Amygdala (tissue), 56 donors: ENCODE measurements around the gene IRF2BP1.
A peak's percentile ranks its signal among the peaks of the same experiment; 100 is the strongest.
"Not testable (repeated sequence)": the region's sequence is repeated elsewhere in the genome, so short reads cannot be mapped to it uniquely, and the experiment has no call there.

Experiments used
- DNase-seq, 56 donors: peaks; one replicate each; lab custom pipeline; 2025; lab: John Stamatoyannopoulos, UW

Gene IRF2BP1

DNA sequence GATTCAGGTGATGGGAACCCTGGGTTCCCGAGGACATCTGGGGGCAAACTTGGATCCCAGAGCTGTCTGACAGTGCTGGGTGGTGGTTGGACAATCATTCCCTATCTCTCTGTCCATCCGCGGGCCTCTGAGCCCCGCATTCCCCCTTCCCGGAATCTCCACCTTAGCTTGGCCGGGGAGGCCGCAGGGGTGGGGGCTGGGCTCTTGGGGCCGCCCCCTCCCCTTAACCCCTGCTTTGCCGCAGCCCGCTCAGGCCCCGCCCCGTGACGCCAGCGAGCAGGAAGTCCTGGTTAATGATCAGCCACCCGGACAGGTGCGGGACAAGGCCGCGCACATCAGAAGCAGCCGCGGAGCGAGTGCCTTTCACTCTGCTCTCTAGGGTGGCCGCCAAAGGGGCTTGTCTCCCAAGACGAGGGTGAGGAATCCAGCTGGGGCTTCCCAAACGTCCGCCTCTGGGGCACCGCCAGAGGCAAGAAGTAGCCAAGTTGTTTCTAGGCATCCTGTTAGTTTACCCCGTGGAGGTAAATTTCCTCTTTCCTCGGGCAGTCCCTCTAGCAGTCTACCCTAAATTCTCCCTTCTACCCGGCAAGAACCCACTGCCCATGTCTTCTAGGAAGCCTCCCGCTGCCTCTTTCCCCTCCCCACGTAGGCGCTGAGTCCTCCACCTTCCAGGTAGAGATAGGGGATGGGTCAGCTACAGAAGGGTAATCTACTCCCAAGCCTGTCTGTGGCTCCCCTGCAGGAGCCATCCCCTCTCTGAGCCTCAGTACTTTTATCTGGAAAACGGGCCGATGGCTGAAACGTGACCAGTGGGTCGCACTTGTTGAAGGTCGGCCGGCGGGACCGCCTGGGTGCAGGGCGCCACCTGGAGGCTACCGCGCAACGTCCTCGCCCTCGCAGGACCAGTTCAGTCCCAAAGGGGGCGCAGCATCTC, 3.0 kb downstream of the IRF2BP1 start:
- peak in 38 of 56 donors; percentile 4 to 73 (median 22) for DNase-seq

DNA sequence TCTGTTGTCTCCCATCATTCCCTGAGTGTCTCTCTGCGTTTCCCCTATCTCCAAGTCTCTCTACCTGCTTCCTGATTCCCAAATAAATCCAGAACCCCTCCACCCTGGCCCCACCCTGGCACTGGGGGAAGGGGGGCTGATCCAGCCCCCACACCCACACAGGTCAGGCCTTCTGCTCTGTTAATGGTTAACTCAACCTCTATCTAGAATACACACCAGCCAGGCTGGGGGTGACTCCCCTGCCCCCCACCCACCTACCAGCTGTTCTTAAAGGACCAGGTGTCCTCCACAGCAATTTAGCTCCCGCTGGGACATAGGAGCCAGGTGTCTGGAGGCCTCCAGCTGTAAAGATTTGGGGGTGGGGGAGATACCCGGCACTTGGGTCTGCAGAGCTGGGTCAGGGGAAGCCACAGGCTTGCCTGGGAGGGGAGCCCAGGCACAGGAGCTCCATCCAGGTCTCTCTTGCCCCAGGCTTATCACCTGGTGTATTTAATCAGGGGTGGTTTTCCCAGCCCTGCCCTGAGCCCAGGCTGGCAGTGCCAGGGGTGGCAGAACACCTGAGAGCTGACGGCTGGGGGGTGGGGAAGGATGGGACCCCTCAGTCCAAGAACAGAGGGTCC, 3.9 kb downstream of the IRF2BP1 start:
- DNase-seq: no peak

DNA sequence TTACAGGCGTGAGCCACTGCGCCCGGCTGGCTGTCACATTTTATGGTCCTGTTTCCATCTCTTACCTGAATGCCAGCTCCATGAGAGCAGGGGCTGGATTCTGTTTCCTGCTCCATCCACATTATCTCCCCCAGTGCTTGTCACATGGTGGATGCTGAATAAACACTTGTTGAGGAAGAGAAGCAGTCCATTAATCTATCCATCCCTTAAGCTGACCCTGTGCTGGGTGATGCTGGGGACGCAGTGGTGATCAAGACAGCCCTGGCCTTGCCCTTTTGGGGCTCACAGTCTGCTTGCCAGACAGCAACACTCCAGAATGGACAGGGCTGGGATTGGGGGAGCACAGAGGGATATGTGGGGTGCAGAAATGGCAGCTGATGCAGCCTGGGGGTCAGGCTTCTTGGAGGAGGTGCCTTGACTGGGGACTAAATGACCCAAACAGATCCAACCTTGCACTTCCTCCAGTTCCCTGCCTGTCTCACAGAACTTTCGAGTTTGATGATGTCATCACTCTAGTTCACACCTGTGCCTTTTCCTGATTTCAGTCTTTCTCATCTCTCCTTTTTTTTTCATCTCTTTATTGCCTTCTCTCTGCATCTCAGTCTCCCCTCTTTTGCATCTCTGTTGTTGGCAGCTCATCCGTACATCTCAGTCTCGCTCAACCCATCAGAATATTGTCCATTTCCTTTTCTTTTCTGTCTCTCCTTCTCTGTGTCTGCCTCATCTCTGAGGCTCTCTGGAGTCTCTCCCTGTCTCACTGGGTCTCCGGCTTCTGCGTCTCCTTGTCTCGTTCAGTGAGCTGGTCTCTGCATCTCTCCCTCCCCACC, 4.6 kb downstream of the IRF2BP1 start:
- no peak for DNase-seq

DNA sequence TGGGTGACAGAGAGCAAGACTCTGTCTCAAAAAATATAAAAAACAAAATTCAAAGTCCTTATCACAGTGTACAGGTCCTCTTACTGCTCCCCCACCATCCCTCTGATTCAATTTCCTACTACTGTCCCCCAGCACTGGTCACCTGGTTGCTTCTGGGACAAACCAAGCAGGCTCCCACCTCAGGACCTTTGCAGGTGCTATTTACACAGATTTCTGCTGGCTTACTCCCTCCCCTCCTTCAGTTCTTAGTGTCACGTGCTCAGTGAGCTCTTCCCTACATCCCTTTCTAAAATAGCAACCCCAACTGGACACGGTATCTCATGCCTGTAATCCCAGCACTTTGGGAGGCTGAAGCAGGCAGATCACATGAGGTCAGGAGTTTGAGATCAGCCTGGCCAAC, 6.0 kb downstream of the IRF2BP1 start:
- DNase-seq: no peak

DNA sequence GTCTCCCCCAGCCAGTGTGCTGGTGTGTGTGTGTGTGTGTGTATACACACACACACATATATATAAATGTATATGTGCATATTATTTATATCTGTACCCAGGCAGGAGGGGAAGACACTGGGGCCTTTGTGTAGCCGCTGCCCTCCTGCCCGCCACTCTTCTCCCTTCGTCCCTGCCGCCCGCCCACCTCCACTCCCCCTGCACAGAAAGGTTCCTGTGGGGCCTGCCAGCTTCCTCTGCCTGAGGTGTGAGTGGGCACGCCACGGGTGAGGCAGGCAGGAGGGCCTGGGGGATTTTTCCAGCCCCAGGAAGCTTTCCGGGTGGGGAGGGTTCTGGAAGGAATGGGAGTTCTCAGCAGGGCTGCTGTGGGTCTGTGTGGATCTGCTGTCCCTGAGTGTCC, 6.9 kb downstream of the IRF2BP1 start:
- no peak for DNase-seq

DNA sequence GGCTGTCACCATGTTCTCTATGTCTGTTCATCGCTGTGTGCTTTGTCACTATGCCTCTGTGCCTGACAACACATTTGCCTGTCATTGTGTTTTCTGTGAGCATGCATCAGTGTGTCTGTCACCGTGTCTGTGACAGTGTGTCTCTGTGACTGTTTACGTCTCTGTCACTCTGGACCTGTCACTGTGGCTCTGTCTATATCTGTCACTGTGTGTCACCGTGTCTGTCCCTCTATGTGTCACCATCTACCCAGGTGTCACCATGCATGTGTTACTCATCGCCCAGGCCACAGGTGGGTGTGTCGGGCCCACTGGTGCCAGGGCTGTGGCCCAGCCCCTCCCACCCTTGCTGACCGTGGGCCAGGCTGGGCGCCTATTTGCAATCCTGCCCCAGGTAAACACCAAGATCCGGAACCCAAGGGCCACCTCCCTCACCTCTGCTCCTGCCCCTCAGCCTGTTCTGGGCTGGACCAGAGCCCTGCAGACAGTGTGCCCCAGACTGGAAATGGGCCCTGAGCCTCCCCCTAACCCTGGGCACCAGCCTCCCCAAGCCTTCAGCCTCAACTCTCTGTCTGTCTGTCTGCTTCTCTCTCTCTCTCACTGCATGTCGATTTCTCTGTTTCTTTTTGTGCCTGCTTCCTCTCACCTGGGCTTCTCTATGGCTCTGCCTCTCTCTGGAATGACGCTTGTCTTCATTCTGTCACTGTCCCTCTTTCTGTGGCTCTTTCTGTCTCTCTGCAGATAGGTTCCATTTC, 7.7 kb downstream of the IRF2BP1 start:
- no peak for DNase-seq

DNA sequence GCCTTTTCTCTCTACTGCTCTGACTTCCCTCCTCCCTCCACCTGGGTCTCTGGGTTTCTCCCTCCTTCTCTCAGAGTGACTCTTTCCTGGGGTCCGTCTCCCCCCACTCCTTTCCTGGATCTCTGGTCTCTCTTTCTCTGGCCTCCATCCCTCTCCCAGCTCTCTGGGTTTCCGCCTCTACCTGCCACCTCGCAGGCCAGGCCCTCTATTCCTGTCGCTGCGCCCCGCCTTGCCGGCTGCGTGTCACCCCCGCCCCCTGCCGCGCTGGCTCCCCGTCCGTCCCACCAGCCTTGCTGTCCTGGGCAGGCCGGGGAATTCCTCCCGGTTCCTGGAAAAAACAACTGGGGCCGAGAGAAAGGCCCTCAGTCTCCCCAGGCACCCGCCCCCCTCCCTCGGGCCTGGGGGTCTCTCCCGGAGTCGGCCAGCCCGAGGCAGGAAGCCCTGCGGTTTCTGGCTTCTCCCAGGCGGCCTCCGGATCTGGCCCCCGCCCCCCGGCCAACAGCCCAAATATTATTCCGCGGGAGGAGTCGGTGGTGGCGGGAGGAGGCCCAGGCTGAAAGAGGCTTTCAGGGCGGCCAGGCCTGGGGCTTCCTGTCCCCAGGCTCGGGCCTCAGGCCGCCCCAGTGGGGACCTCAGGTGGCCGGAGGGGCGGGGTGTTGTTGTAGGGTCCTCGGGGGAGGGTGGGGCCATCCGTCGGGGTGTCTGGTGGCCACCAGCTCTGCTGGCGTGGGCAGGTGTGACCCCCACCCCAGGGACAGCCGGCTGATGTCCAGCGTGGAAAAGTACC, 9.3 kb downstream of the IRF2BP1 start:
- DNase-seq: no peak

DNA sequence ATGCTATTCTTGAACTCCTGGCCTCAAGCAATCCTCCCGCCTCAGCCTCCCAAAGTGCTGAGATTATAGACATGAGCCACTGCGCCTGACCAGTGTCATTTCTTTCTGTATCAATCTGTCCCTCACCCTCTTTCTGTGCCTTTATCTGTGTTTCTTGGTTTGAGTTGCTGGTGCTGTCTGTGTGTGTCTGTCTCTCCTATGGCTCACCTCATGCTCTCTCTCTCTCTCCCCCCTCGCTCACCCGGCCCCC, 9.9 kb downstream of the IRF2BP1 start:
- no peak for DNase-seq

DNA sequence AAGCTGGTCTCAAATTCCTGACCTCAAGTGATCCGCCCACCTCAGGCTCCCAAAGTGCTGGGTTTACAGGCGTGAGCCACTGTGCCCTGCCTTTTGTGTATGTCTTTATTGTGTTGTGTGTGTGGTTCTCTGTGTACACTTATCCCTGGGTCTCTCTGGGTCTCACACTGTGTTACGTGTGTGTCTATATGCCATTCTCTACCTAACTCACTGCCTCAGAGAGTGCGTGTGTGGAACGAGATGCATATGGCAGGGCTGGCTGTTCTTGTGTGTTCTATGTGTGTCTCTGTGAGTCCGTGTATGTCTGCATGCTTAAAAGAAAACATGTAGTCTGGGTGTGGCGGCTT, 11.3 kb downstream of the IRF2BP1 start:
- DNase-seq: no peak

DNA sequence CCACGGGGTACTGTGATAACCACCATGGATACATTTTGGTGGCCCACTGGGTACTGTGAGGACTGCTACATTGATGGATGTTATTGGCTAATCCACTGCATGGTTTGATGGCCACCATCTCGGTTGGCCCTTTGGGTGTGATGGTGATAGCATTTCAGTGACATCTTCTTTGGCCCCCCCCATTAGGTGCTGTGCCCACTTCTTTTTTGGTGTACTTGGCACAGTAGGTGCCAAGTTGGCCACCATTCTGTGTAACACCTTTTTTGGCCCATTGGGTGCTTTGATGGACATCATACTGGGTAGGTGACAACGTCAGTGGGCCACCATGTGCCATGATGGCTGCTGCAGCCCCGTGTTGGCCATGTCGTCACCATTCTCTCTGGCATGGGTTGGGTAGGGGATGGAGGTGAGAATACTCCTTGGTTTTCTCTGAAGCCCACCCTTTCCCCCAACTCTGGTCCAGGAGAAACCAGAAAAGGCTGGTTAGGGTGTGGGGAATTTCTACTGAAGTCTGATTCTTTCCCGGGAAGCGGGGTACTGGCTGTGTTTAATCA, 12.6 kb downstream of the IRF2BP1 start:
- no peak for DNase-seq

DNA sequence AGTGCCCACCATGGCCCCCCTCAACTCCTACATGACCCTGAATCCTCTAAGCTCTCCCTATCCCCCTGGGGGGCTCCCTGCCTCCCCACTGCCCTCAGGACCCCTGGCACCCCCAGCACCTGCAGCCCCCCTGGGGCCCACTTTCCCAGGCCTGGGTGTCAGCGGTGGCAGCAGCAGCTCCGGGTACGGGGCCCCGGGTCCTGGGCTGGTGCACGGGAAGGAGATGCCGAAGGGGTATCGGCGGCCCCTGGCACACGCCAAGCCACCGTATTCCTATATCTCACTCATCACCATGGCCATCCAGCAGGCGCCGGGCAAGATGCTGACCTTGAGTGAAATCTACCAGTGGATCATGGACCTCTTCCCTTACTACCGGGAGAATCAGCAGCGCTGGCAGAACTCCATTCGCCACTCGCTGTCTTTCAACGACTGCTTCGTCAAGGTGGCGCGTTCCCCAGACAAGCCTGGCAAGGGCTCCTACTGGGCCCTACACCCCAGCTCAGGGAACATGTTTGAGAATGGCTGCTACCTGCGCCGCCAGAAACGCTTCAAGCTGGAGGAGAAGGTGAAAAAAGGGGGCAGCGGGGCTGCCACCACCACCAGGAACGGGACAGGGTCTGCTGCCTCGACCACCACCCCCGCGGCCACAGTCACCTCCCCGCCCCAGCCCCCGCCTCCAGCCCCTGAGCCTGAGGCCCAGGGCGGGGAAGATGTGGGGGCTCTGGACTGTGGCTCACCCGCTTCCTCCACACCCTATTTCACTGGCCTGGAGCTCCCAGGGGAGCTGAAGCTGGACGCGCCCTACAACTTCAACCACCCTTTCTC, 13.6 kb downstream of the IRF2BP1 start:
- DNase-seq: no peak

DNA sequence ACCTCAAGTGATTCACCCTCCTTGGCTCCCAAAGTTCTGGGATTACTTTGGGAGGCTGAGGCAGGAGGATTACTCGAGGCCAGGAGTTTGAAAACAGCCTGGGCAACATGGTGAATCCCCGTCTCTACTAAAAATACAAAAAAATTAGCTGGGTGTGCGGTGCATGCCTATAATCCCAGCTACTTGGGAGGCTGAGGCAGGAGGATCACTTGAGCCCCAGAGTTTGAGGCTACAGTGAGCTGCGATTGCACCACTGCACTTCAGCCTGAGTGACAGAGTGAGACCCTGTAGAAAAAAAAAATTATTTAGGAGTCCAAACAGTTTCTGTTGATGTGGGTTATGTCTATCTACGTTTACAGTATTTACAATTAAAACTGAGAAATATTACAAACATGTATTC, 15.1 kb downstream of the IRF2BP1 start:
- no peak for DNase-seq

DNA sequence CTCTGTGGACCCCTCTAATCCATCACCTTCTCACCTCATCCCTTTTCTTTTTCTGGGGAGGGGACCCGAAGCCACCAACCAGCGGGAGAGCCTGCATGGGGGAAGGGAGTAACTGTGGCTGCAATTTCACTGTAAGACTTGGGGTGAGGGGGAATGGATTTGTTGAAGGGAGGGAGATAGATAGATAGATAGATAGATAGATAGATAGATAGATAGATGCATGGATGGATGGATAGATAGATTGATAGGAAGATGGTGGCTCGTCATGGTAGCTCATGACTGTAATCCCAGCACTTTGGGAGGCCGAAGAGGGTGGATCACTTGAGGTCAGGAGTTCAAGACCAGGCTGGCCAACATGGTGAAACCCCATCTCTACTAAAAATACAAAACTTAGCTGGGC, 18.7 kb downstream of the IRF2BP1 start:
- DNase-seq: not testable (repeated sequence)

DNA sequence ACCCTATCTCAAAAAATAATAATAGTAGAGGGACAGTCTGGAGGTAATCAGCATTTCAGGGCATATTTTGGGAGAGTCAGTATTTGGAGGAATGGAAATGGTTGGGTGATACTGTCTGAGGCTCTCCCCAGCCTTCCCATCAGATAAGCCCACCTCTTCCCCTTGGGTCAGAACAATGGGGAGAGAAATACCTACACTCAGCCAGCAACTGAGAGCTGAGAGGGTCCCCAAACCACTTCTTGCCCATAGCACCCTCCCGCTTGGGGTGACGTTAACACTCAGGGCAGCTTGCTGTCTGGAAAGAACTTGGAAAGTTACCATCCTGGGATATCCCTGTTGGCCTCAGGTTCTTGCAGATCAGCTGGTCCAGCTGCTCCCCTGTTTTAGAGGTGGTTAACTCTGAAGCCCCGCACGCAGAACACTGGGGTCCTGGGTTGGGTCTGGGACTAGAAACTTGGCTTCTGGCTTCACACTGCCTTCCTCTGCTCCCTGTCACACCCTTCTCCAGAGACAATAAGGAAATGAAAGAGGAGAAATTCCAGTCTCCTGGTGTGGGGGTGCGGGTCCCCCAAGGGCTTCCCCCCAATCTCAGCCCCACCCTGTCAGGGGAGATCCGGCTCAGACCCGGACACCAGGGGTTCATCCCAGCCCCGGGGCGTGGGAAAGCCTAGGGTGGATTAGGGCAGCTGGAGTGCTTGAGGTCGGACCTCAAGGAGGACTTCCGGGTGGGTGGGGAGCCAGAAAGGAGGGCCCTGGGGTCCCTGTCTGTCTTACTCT, 19.4 kb downstream of the IRF2BP1 start:
- no peak for DNase-seq

DNA sequence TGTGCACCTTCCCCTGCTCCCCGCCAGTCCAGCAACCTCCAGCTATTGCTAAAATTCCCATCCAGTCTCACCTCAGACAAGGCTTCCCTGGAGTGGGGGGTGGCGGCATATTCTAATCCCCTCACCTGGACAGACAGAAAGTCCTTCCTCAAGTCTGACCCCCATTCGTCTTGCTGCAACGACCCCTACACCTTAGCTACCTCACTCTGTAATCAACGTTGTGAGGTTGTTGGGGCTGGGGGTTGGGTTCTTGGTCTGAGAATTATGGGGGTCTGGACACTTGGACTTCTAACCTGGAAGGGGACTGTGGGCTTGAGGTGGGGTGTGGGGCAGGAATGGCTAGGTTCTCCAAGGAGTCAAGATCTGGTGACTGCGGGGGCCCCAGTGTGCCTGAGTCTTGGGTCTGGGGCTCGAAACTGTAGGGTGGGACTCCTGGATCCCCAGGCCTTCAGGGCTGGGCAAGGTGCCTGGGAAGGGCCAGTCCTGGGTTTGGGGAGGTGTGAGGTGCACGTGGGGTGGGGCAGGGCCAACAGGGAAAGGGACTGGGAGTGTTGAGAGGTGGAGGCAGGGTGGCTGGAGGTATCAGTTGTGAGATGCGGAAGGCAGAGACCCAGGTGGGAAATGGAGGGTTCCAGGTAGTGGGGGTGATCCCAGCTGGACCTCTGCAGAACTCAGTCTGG, 20.5 kb downstream of the IRF2BP1 start:
- no peak for DNase-seq

DNA sequence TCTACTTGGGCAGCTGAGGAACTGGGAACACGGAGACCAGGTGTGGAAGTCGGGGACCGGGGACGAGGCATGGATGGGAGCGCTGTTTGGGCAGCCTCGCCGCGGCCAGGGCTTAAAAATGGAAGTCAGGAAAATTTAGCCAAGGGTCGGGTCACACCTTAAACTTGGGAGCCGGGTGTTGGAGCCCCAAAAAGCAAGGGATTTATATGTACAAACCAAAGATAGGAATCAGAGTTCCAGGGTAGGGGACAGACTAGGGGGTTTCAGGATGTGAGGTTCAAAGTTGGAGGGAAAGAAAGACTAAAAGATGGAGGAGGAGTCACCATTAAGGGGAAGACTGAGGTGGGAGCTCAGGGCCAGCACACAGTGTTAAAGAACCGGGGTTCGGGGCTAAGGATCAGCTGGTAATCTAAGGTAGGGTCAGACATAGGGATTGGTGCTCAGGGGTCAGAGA, 21.3 kb downstream of the IRF2BP1 start:
- no peak for DNase-seq
